B cell (primary cell): Measurements from ENCODE around the gene TRPM7. TPM values are rescaled to one million over a fixed set of nuclear protein-coding genes. Genes with fewer than 3 reads are reported as not detected.

Experiments
- ATAC-seq: fragments of 200-7000 bp; cut with Tn5 transposase; one replicate; pipeline ENCODE4 v1.10.0; 2021; ENCODE audit warnings: low read depth, mild to moderate bottlenecking, moderate number of reproducible peaks, moderate library complexity
- CTCF ChIA-PET: fragments of 350-600 bp; sonication (Branson Sonifier 250); formaldehyde crosslinking; loops from one replicate; lab custom pipeline; 2021; ENCODE audit warnings: antibody characterized with exemption, inconsistent platforms; lab: Charles Lee
- POLR2A ChIA-PET: fragments of 350-600 bp; sonication (Branson Sonifier 250); formaldehyde crosslinking; loops from one replicate; lab custom pipeline; 2021; ENCODE audit warnings: antibody characterized with exemption; lab: Charles Lee
- DNase-seq: peaks from one replicate; pipeline ENCODE4 v3.0.0; 2013
- H2AFZ ChIP-seq: 2 replicates; pipeline ENCODE4 v1.6.1; 2012; ENCODE audit warnings: mild to moderate bottlenecking, low read depth, low read length; ENCODE audit not compliant: insufficient read depth, poor library complexity, severe bottlenecking
- H3K27ac ChIP-seq, 2 donors: 1 replicate in 1 of 2; 2 replicates in 1 of 2; pipeline ENCODE4 v1.5.1; 2012 to 2013; ENCODE audit warnings: low read length in 2 of 2, mild to moderate bottlenecking in 2 of 2, moderate library complexity in 1 of 2
- H3K27me3 ChIP-seq, 4 experiments: fragments of 200-600 bp in 1 of 4; sonication (generic) in 1 of 4; replicated peaks in 1 of 4; 1 replicate in 2 of 4; 2 replicates in 2 of 4; pipeline versions ENCODE4 v1.6.1 to v1.7.0; 2013 to 2016; ENCODE audit warnings: low read length in 3 of 4, mild to moderate bottlenecking in 2 of 4, mixed read lengths in 1 of 4, moderate library complexity in 1 of 4; ENCODE audit not compliant: insufficient read depth in 4 of 4, control insufficient read depth in 3 of 4; ENCODE audit errors: control extremely low read depth in 1 of 4
- H3K36me3 ChIP-seq, 2 experiments: replicated peaks in 1 of 2; 1 replicate in 1 of 2; 2 replicates in 1 of 2; pipeline versions ENCODE4 v1.6.1 to v1.7.1; 2013; ENCODE audit warnings: low read length in 1 of 2; ENCODE audit not compliant: insufficient read depth in 2 of 2, control insufficient read depth in 1 of 2; ENCODE audit errors: control extremely low read depth in 1 of 2, extremely low read depth in 1 of 2
- H3K4me1 ChIP-seq, 2 donors: fragments of 200-600 bp in 1 of 2; sonication (generic) in 1 of 2; 1 replicate in 1 of 2; 2 replicates in 1 of 2; pipeline versions ENCODE4 v1.5.1 to v1.6.1; 2013 to 2017; ENCODE audit warnings: low read length in 2 of 2; ENCODE audit not compliant: control insufficient read depth in 2 of 2, insufficient read depth in 2 of 2
- H3K4me2 ChIP-seq: replicated peaks from 2 replicates; pipeline ENCODE3; 2012; ENCODE audit warnings: mild to moderate bottlenecking, low read depth, low read length; ENCODE audit not compliant: poor library complexity, severe bottlenecking
- H3K4me3 ChIP-seq, 5 experiments: fragments of 200-600 bp in 1 of 5; sonication (generic) in 1 of 5; 1 replicate in 3 of 5; 2 replicates in 2 of 5; pipeline versions ENCODE4 v1.5.1 to v1.7.0; 2011 to 2016; ENCODE audit warnings: low read length in 4 of 5, mild to moderate bottlenecking in 4 of 5, low read depth in 2 of 5, control low read depth in 1 of 5, moderate library complexity in 1 of 5; ENCODE audit not compliant: insufficient read depth in 1 of 5; ENCODE audit errors: control extremely low read depth in 1 of 5, extremely low read depth in 1 of 5
- H3K79me2 ChIP-seq: fragments of 200-600 bp; sonication (generic); one replicate; pipeline ENCODE4 v1.6.0; 2016; ENCODE audit warnings: low read length; ENCODE audit not compliant: control insufficient read depth, insufficient read depth
- H3K9ac ChIP-seq: fragments of 200-600 bp; sonication (generic); 2 replicates; pipeline ENCODE4 v1.6.1; 2017; ENCODE audit warnings: mild to moderate bottlenecking, low read length, moderate library complexity
- H3K9me3 ChIP-seq, 3 donors: one replicate each; pipeline versions ENCODE4 v1.6.1 to v1.7.1; 2013; ENCODE audit warnings: low read length in 2 of 3; ENCODE audit not compliant: control insufficient read depth in 2 of 3, insufficient read depth in 1 of 3; ENCODE audit errors: control extremely low read depth in 1 of 3
- H4K20me1 ChIP-seq: 2 replicates; pipeline ENCODE4 v1.6.0; 2012; ENCODE audit warnings: mild to moderate bottlenecking, low read length; ENCODE audit not compliant: insufficient read depth, control insufficient read depth, poor library complexity, severe bottlenecking
- H3K27ac Mint-ChIP-seq: one replicate; pipeline ENCODE4 v1.8.0; 2021; ENCODE audit warnings: mixed read lengths
- H3K27me3 Mint-ChIP-seq: one replicate; pipeline ENCODE4 v1.8.0; 2021; ENCODE audit warnings: mixed read lengths
- H3K4me1 Mint-ChIP-seq: one replicate; pipeline ENCODE4 v1.8.0; 2021; ENCODE audit warnings: mixed read lengths
- H3K4me3 Mint-ChIP-seq: one replicate; pipeline ENCODE4 v1.8.0; 2021; ENCODE audit warnings: mixed read lengths
- H3K9me3 Mint-ChIP-seq: one replicate; pipeline ENCODE4 v1.8.0; 2022; ENCODE audit warnings: mixed read lengths; ENCODE audit not compliant: insufficient read depth
- CTCF ChIP-seq: fragments of 200-600 bp; IDR thresholded peaks from one replicate; pipeline ENCODE4 v1.8.0; 2022; ENCODE audit warnings: antibody characterized with exemption, mild to moderate bottlenecking
- EZH2 ChIP-seq: IDR thresholded peaks from 2 replicates; pipeline ENCODE4 v1.6.1; 2012; ENCODE audit warnings: borderline replicate concordance, low read depth, mild to moderate bottlenecking, moderate library complexity, low read length; ENCODE audit not compliant: insufficient read depth, poor library complexity, severe bottlenecking
- WGBS: methylation state at CpG from one replicate; pipeline ENCODE4 v1.1.5; 2013; ENCODE audit warnings: missing lambda C conversion rate; ENCODE audit not compliant: insufficient coverage; 5-methylcytosine and 5-hydroxymethylcytosine counted together
- intact Hi-C: fragments of 100-400 bp; cut with micrococcal nuclease; formaldehyde crosslinking; loops from one replicate; pipeline ENCODE4 v1.10.0; 2022
- polyA plus RNA-seq: library from polyadenylated mRNA; depleted of rRNA; stranded (reverse); fragments of >200 nt; gene quantifications from 2 replicates; pipeline ENCODE4 v1.2.3, GENCODE V29; 2012
- total RNA-seq, 2 donors: library from RNA; stranded (reverse); fragments of 120-200 nt in 1 of 2; gene quantifications; 1 replicate in 1 of 2; 2 replicates in 1 of 2; pipeline versions ENCODE4 v1.2.3 to v1.2.4, GENCODE V29; 2013 to 2022

Gene TRPM7
- total and polyA plus RNA-seq, 2 donors (not counting 1 experiment from before 2014, with no cell fraction given): 12.5 to 77.2 TPM

GRCh38 chr15:50641318-50641717, 45.3 kb downstream of the TRPM7 start:
- Mint-ChIP-seq H3K4me1 (no peaks in the 10 kb centered on the region), H3K27ac (no peak overlapping the region), H3K27me3 (no peaks in the 10 kb centered on the region), H3K9me3 (no peaks in the 10 kb centered on the region), H3K4me3 (no peak overlapping the region)
- no peak overlapping the region for H2AFZ ChIP-seq
- no peaks in the 10 kb centered on the region for H3K27me3 ChIP-seq
- no peaks in the 10 kb centered on the region for H3K9me3 ChIP-seq
- 100% methylated on average over 1 of the region's 2 CpGs for WGBS
- DNase-seq: no peak
- no peak overlapping the region for H3K27ac ChIP-seq
- H3K4me3 ChIP-seq: no peak overlapping the region
- ChIA-PET CTCF (no interaction called here), POLR2A (no interaction called here)
- intact Hi-C loops: no loop called here
- H3K4me1 ChIP-seq: no peaks in the 10 kb centered on the region
- H3K36me3 ChIP-seq: peaks cover 15 to 62% of the 10 kb centered on the region in 2 experiments
- no peak overlapping the region for H3K9ac ChIP-seq
- peaks cover 40% of the 10 kb centered on the region for H3K79me2 ChIP-seq
- no peak overlapping the region for H3K4me2 ChIP-seq
- ATAC-seq: no peak
- TF ChIP-seq CTCF (no peak), EZH2 (no peak)
- H4K20me1 ChIP-seq: peaks cover 9% of the 10 kb centered on the region

GRCh38 chr15:50636146-50636545, 50.5 kb downstream of the TRPM7 start:
- CTCF ChIA-PET: no interaction called here
- POLR2A ChIA-PET: no interaction called here

More at GRCh38 chr15:50636146-50636545, 50.5 kb downstream of the TRPM7 start:
- H3K9me3 Mint-ChIP-seq: no peaks in the 10 kb centered on the region
- no peak overlapping the region for H3K4me3 Mint-ChIP-seq
- WGBS: 95% methylated on average over 6 of the region's 9 CpGs
- Histone ChIP-seq H3K36me3 (peaks cover 10 to 66% of the 10 kb centered on the region in 2 experiments), H3K4me1 (no peaks in the 10 kb centered on the region), H2AFZ (no peak overlapping the region), H4K20me1 (peaks cover 9% of the 10 kb centered on the region), H3K4me2 (no peak overlapping the region), H3K9me3 (no peaks in the 10 kb centered on the region), H3K9ac (no peak overlapping the region), H3K4me3 (no peak overlapping the region), H3K27me3 (no peaks in the 10 kb centered on the region), H3K79me2 (peaks cover 18% of the 10 kb centered on the region), H3K27ac (no peak overlapping the region)
- DNase-seq (no peak), ATAC-seq (no peak)
- TF ChIP-seq CTCF (no peak), EZH2 (no peak)
- no peak overlapping the region for H3K27ac Mint-ChIP-seq
- H3K27me3 Mint-ChIP-seq: no peaks in the 10 kb centered on the region
- intact Hi-C loops: loop anchor here (10.0 kb wide), 1 partner anchor 61 kb away; no protein-coding TSS in a partner anchor
- H3K4me1 Mint-ChIP-seq: no peaks in the 10 kb centered on the region
